Measurements from ENCODE around the gene EMX2. TPM values are rescaled to one million over a fixed set of nuclear protein-coding genes. Genes with fewer than 3 reads are reported as not detected.

The EMX2 gene
- 24.7 and 29.9 TPM in 2 replicates for total RNA-seq (ENCODE audit: low replicate concordance)
- long read RNA-seq, partial matches to known transcripts, result 0 of 1 reads
- long read RNA-seq, other reads (novel, unspliced or antisense), result 1 of 1 reads

GRCh38 chr10:117542706-117543224 is at the start of gene EMX2:
Gene EMX2, plus strand, starts transcription at chr10:117542746. Its CDS starts 522 bp downstream, at chr10:117543268.
- TF ChIP-seq, protein P1, sequence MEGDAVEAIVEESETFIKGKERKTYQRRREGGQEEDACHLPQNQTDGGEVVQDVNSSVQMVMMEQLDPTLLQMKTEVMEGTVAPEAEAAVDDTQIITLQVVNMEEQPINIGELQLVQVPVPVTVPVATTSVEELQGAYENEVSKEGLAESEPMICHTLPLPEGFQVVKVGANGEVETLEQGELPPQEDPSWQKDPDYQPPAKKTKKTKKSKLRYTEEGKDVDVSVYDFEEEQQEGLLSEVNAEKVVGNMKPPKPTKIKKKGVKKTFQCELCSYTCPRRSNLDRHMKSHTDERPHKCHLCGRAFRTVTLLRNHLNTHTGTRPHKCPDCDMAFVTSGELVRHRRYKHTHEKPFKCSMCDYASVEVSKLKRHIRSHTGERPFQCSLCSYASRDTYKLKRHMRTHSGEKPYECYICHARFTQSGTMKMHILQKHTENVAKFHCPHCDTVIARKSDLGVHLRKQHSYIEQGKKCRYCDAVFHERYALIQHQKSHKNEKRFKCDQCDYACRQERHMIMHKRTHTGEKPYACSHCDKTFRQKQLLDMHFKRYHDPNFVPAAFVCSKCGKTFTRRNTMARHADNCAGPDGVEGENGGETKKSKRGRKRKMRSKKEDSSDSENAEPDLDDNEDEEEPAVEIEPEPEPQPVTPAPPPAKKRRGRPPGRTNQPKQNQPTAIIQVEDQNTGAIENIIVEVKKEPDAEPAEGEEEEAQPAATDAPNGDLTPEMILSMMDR (conservative IDR thresholded peaks at IDR 0.05), result peak; percentile 22
- Mint-ChIP-seq H3K27me3 (peaks cover 82% of the 10 kb centered on the region), H3K36me3 (peaks cover 14% of the 10 kb centered on the region), H3K27ac (peak within 1 kb of the TSS; percentile 96), H3K9me3 (no peaks in the 10 kb centered on the region), H3K4me1 (ENCODE audit: unreplicated experiment) (peaks cover 30% of the 10 kb centered on the region), H3K4me3 (peak within 1 kb of the TSS; percentile 96)
- no peak for DNase-seq (ENCODE audit: extremely low spot score, unreplicated experiment)

GRCh38 chr10:117496031-117496430 is 46.5 kb upstream of the EMX2 start:
- Mint-ChIP-seq H3K4me1 (ENCODE audit: unreplicated experiment) (peaks cover 12% of the 10 kb centered on the region), H3K27ac (peak overlapping the region; percentile 60), H3K27me3 (peaks cover 10% of the 10 kb centered on the region), H3K36me3 (peaks cover 8% of the 10 kb centered on the region), H3K4me3 (peak overlapping the region; percentile 46), H3K9me3 (no peaks in the 10 kb centered on the region)
- TF ChIP-seq, protein P1 (conservative IDR thresholded peaks at IDR 0.05), result no peak
- DNase-seq (ENCODE audit: extremely low spot score, unreplicated experiment), result no peak

DNA sequence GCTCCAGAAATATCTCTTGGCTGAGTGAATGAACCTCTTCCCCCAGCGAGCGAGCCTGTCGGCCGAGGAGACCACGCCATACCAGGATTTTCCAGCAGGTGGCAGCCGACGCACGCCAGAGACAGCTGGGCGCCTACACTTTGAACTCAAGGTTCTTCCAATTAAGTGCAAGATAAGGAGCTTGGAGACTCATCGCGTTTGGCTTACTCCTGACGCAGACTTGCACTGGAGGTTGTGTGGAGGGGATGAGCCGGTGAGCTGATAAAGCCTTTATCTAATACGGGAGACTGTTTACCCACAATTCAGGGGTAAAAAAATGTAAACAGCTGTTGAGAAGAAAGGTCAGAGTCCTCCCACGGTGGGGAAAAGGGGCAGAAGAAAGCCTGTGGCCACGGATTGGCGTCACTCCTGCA is 45.9 kb upstream of the EMX2 start:
- TF ChIP-seq, protein P1 (conservative IDR thresholded peaks at IDR 0.05), result peak; percentile 97
- DNase-seq (ENCODE audit: extremely low spot score, unreplicated experiment), result peak; percentile 86
- Mint-ChIP-seq H3K4me1 (ENCODE audit: unreplicated experiment) (peaks cover 15% of the 10 kb centered on the region), H3K4me3 (peak overlapping the region; percentile 46), H3K27me3 (peaks cover 12% of the 10 kb centered on the region), H3K9me3 (no peaks in the 10 kb centered on the region), H3K27ac (peak overlapping the region; percentile 60), H3K36me3 (peaks cover 9% of the 10 kb centered on the region)

DNA sequence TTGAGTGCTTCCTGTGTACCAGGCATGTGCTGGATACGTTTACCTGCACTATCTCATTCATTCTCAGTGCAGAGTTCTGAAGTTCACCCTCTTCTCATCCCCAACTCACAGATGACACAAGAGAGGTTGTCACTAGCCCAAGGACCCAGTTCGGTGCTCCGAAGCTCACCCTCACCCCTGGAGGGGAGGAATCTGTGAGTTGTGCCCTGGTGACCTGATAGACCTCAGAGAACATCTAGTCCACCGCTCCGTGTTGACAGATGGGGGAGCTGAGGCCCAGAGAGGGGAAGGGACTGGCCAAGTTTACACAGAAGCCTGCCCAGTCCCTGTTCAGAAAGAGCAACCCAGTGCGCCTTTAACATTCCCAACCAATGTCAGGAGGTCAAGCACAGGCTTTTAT is 44.8 kb upstream of the EMX2 start:
- Mint-ChIP-seq H3K36me3 (peaks cover 9% of the 10 kb centered on the region), H3K9me3 (no peaks in the 10 kb centered on the region), H3K27ac (no peak overlapping the region), H3K4me1 (ENCODE audit: unreplicated experiment) (peaks cover 22% of the 10 kb centered on the region), H3K27me3 (peaks cover 12% of the 10 kb centered on the region), H3K4me3 (no peak overlapping the region)
- TF ChIP-seq, protein P1 (conservative IDR thresholded peaks at IDR 0.05), result no peak
- no peak for DNase-seq (ENCODE audit: extremely low spot score, unreplicated experiment)

GRCh38 chr10:117499248-117500105 is 43.1 kb upstream of the EMX2 start:
- no peak for DNase-seq (ENCODE audit: extremely low spot score, unreplicated experiment)
- peaks cover 9% of the 10 kb centered on the region for H3K36me3 Mint-ChIP-seq
- no peaks in the 10 kb centered on the region for H3K9me3 Mint-ChIP-seq
- peaks cover 12% of the 10 kb centered on the region for H3K27me3 Mint-ChIP-seq
- H3K27ac Mint-ChIP-seq, result no peak overlapping the region
- H3K4me1 Mint-ChIP-seq (ENCODE audit: unreplicated experiment), result peaks cover 39% of the 10 kb centered on the region
- TF ChIP-seq, protein P1 (conservative IDR thresholded peaks at IDR 0.05), result no peak
- H3K4me3 Mint-ChIP-seq, result no peak overlapping the region

All from type B pancreatic cell (in vitro differentiated cells).